Subcutaneous adipose tissue (tissue), 4 donors: ENCODE data around the gene PACS2. TPM values are rescaled to one million over a fixed set of nuclear protein-coding genes. Genes with fewer than 3 reads are reported as not detected.

Source experiments
- total RNA-seq, 4 donors: library from RNA; depleted of rRNA; stranded (reverse); fragments of >200 nt; gene quantifications; one replicate each; pipeline ENCODE4 v1.1.0, GENCODE V29; 2016
- TF ChIP-seq, protein P1 (sequence below): fragments of 450-650 bp; IDR thresholded peaks from one replicate; pipeline ENCODE4 v1.5.1; 2016; ENCODE audit warnings: low read depth, mild to moderate bottlenecking, control low read depth, antibody characterized with exemption, moderate library complexity

The PACS2 gene
- total RNA-seq, 4 donors from 2014 or later, result 37.2 to 124 (median 57.8) TPM

DNA sequence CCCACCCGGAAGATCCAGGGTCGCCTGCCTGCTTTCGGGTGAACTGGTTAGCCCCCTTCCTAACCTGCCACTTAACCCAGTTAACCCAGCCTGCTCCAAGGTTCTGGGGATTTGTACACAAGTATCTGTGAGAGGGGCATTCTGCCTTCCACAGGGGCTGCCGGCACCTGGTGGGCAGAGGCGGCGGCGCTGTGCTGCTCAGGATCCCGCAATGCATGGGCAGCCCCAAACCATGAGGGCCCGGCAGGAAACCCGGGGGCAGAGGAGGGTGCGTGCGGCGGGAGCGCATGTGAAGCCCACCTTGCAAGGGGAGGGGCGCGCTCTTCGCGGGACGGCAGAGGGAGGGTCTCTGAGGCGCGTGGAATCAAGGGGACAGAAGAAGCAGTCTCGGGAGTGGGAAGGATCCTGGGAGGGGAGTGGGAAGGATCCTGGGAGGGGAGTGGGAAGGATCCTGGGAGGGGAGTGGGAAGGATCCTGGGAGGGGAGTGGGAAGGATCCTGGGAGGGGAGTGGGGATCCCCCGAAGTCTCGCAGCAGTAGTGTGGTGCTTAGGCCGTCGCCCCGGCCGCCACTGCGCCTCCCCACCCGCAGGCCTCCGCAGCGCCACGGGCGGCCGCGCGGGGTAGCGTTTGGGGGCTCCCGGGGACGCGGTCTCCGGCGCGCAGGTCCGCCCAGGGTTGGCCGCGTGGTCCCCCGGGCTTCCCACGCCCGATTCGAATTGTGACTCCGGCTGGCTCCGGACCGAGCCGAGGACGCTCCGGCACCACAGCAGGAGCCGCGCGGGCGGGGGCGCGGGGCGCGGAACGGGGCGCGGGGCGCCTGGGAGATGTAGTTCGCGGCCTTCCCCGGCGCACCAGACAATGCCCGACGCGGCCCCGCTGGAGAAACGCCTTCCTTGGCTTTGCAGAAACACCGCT lies 100.2 kb downstream of the PACS2 start:
- TF ChIP-seq, protein P1, sequence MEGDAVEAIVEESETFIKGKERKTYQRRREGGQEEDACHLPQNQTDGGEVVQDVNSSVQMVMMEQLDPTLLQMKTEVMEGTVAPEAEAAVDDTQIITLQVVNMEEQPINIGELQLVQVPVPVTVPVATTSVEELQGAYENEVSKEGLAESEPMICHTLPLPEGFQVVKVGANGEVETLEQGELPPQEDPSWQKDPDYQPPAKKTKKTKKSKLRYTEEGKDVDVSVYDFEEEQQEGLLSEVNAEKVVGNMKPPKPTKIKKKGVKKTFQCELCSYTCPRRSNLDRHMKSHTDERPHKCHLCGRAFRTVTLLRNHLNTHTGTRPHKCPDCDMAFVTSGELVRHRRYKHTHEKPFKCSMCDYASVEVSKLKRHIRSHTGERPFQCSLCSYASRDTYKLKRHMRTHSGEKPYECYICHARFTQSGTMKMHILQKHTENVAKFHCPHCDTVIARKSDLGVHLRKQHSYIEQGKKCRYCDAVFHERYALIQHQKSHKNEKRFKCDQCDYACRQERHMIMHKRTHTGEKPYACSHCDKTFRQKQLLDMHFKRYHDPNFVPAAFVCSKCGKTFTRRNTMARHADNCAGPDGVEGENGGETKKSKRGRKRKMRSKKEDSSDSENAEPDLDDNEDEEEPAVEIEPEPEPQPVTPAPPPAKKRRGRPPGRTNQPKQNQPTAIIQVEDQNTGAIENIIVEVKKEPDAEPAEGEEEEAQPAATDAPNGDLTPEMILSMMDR, result no peak

DNA sequence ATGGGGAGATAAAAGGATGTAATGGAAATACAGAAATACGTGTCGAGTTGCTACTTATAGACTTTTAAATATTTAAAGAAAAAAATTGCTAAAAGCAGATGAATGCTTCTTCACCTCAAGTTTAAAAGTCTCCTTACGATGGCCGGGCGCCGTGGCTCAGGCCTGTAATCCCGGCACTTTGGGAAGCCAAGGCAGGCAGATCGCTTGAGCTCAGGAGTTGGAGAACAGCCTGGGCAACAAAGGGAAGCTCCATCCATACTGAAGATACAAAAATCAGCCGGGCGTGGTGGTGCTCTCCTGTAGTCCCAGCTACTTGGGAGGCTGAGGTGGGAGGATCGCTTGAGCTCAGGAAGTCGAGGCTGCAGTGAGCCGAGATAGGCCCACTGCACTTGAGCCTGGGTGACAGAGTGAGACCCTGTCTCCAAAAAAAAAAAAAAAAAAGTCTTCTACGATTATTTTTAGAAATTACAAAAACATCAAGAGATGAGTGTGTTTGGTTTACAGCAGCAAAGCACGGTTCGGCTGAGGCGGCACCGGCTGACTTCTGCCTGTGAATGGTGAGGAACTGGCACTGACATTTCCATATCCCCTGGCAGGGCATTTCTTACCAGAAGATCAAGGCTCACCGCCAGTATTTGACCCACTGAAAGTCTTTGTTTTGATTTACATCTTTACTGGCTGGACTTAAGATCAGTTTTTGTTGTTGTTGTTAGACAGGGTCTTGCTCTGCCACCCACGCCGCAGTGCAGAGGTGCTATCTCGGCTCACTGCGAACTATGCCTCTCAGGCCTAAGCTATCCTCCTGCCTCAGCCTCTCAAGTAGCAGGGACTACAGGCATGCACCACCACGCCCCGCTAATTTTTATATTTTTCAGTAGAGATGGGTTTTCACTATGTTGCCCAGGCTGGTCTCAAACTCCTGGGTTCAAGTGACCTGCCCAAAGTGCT lies 101.2 kb downstream of the PACS2 start:
- TF ChIP-seq, protein P1, result no peak

GRCh38 chr14:105416671-105417070 lies 102.1 kb downstream of the PACS2 start:
- TF ChIP-seq, protein P1, result no peak

GRCh38 chr14:105417690-105418121 lies 103.2 kb downstream of the PACS2 start:
- TF ChIP-seq, protein P1, result no peak

DNA sequence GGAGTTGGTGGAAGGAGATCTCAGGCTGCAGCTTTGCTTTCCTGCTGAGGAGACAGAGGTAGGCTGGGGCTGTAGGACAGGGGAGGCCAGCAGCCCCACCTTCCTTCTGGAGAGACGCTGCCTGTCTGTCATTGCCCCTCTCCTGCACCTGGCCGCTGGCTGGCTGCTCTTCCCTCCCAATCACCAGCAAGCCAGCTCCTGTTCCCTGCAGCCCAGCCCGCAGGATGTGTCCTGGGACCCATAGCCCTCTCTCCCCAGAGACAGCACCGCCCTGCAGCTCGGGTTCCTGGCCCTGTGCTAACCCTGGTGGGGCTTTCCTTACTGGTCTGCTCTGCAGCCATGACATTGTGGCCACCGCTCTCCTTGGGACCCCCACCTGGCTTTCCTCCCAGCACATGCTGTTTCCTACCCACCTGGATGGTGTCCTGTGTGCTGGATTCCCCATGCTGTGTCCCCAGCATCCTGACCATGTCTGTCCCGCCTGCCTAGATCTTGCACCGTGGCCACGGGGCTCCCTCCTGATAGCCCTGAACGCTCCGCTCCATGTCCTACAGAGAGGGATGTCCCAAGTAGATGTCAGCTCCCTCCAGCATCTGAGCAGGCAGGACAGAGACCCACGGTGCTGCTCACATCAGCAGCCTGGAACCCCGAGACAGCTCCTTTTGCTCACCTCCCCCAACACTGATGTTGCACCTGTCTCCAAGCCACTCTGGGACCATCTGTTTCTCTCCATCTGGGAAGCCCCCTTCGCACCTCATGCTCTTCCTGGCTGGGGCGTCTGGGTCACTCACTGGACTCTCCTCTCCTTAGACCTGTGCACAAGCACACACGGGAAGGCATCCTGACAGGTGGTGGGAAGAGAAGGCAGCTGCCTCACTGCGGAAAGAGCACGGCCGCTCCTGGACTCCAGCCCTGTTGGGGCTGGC lies 104.0 kb downstream of the PACS2 start:
- TF ChIP-seq, protein P1, result no peak

GRCh38 chr14:105419195-105420091 lies 104.9 kb downstream of the PACS2 start, which contains the start of gene MTA1:
TSS of gene MTA1 (plus strand) at chr14:105419827. CDS start at chr14:105420036, 209 bp downstream.
- TF ChIP-seq, protein P1, result no peak
